Stomach (tissue), 4 donors: ENCODE data around the gene GEMIN4.

Experiments used
- CTCF ChIP-seq, 7 experiments: fragments of 450-650 bp in 4 of 7; fragments of 200-600 bp in 3 of 7; sonication (generic) in 3 of 7; IDR thresholded peaks; one replicate each; pipeline ENCODE4 v1.5.1; 2016 to 2019; ENCODE audit warnings: antibody characterized with exemption in 7 of 7, control low read depth in 2 of 7, mild to moderate bottlenecking in 1 of 7
- POLR2A ChIP-seq, 4 donors: fragments of 450-650 bp; IDR thresholded peaks; one replicate each; pipeline ENCODE4 v1.6.1; 2016; ENCODE audit warnings: antibody characterized with exemption in 4 of 4, control low read depth in 2 of 4, mild to moderate bottlenecking in 1 of 4, moderate library complexity in 1 of 4
- POLR2AphosphoS5 ChIP-seq, 3 donors: sonication (generic); formaldehyde crosslinking; IDR thresholded peaks; one replicate each; pipeline ENCODE4 v1.6.1; 2016; ENCODE audit warnings: antibody characterized with exemption in 3 of 3

- no peak for TF ChIP-seq CTCF (IDR thresholded peaks at IDR 0.05)
- no peak for TF ChIP-seq POLR2AphosphoS5 (IDR thresholded peaks at IDR 0.05)
- no peak for TF ChIP-seq POLR2A (IDR thresholded peaks at IDR 0.05)
These were observed 1.5 kb downstream of the GEMIN4 start for GRCh38 chr17:750431-751037.
